ENCODE measurements around the gene UBQLN1.

UBQLN1 gene

GRCh38 chr9:83680233-83680632 lies 27.5 kb downstream of the UBQLN1 start:
- no peaks in the 10 kb centered on the region; the same call in 1 of the 2 replicates for H4K20me1 ChIP-seq (ENCODE audit: insufficient read depth, low read length)
- H3K4me2 ChIP-seq (ENCODE audit: low read length): no peak overlapping the region
- H3K4me1 ChIP-seq (ENCODE audit: insufficient read depth, low read length, severe bottlenecking): no peaks in the 10 kb centered on the region
- peaks cover 47% of the 10 kb centered on the region for H3K79me2 ChIP-seq (ENCODE audit: insufficient read depth, low read length)
- no peaks in the 10 kb centered on the region for H3K9me3 ChIP-seq (ENCODE audit: low read length)
- no peak overlapping the region for H3K4me3 ChIP-seq (ENCODE audit: low read depth, low read length, poor library complexity, severe bottlenecking)
- no peak overlapping the region for H2AFZ ChIP-seq (ENCODE audit: low read length)
- no peaks in the 10 kb centered on the region for H3K27me3 ChIP-seq (ENCODE audit: insufficient read depth, low read length)
- no peaks in the 10 kb centered on the region for H3F3A ChIP-seq (ENCODE audit: insufficient read depth, low read length)
- no peak overlapping the region for H3K9ac ChIP-seq (ENCODE audit: low read length)
- no peak overlapping the region for H3K27ac ChIP-seq (ENCODE audit: low read depth, low read length, poor library complexity, severe bottlenecking)
- H3K36me3 ChIP-seq (ENCODE audit: insufficient read depth, low read length): peaks cover 82% of the 10 kb centered on the region
- TF ChIP-seq EZH2 (IDR thresholded peaks at IDR 0.05; ENCODE audit: borderline replicate concordance, low read length): no peak
- no peak for TF ChIP-seq CTCF (IDR thresholded peaks at IDR 0.05; ENCODE audit: low read length)
- no peaks in the 10 kb centered on the region for H3K9me2 ChIP-seq (ENCODE audit: low read depth, low read length)

GRCh38 chr9:83677596-83677995 lies 30.2 kb downstream of the UBQLN1 start:
- Histone ChIP-seq H2AFZ (ENCODE audit: low read length) (no peak overlapping the region), H4K20me1 (ENCODE audit: insufficient read depth, low read length) (no peaks in the 10 kb centered on the region; the same call in 1 of the 2 replicates), H3K4me2 (ENCODE audit: low read length) (no peak overlapping the region), H3K9ac (ENCODE audit: low read length) (no peak overlapping the region), H3K9me2 (ENCODE audit: low read depth, low read length) (no peaks in the 10 kb centered on the region), H3K9me3 (ENCODE audit: low read length) (no peaks in the 10 kb centered on the region), H3K27ac (ENCODE audit: low read depth, low read length, poor library complexity, severe bottlenecking) (no peak overlapping the region), H3K4me1 (ENCODE audit: insufficient read depth, low read length, severe bottlenecking) (no peaks in the 10 kb centered on the region), H3K27me3 (ENCODE audit: insufficient read depth, low read length) (no peaks in the 10 kb centered on the region), H3F3A (ENCODE audit: insufficient read depth, low read length) (no peaks in the 10 kb centered on the region), H3K79me2 (ENCODE audit: insufficient read depth, low read length) (peaks cover 23% of the 10 kb centered on the region), H3K4me3 (ENCODE audit: low read depth, low read length, poor library complexity, severe bottlenecking) (no peak overlapping the region), H3K36me3 (ENCODE audit: insufficient read depth, low read length) (peaks cover 94% of the 10 kb centered on the region)
- TF ChIP-seq CTCF (IDR thresholded peaks at IDR 0.05; ENCODE audit: low read length): no peak
- no peak for TF ChIP-seq EZH2 (IDR thresholded peaks at IDR 0.05; ENCODE audit: borderline replicate concordance, low read length)

GRCh38 chr9:83675466-83675865 lies 32.3 kb downstream of the UBQLN1 start:
- H3K4me1 ChIP-seq (ENCODE audit: insufficient read depth, low read length, severe bottlenecking): no peaks in the 10 kb centered on the region
- no peak for TF ChIP-seq EZH2 (IDR thresholded peaks at IDR 0.05; ENCODE audit: borderline replicate concordance, low read length)
- TF ChIP-seq CTCF (IDR thresholded peaks at IDR 0.05; ENCODE audit: low read length): no peak
- no peaks in the 10 kb centered on the region; the same call in 1 of the 2 replicates for H4K20me1 ChIP-seq (ENCODE audit: insufficient read depth, low read length)
- no peaks in the 10 kb centered on the region for H3K9me3 ChIP-seq (ENCODE audit: low read length)
- no peaks in the 10 kb centered on the region for H3K9me2 ChIP-seq (ENCODE audit: low read depth, low read length)
- H3K27ac ChIP-seq (ENCODE audit: low read depth, low read length, poor library complexity, severe bottlenecking): no peak overlapping the region
- H3K9ac ChIP-seq (ENCODE audit: low read length): no peak overlapping the region
- H3F3A ChIP-seq (ENCODE audit: insufficient read depth, low read length): no peaks in the 10 kb centered on the region
- H3K4me2 ChIP-seq (ENCODE audit: low read length): no peak overlapping the region
- no peak overlapping the region for H2AFZ ChIP-seq (ENCODE audit: low read length)
- peaks cover 92% of the 10 kb centered on the region for H3K36me3 ChIP-seq (ENCODE audit: insufficient read depth, low read length)
- H3K27me3 ChIP-seq (ENCODE audit: insufficient read depth, low read length): no peaks in the 10 kb centered on the region
- H3K79me2 ChIP-seq (ENCODE audit: insufficient read depth, low read length): peaks cover 10% of the 10 kb centered on the region; the same call in 1 of the 2 replicates
- no peak overlapping the region for H3K4me3 ChIP-seq (ENCODE audit: low read depth, low read length, poor library complexity, severe bottlenecking)
